H9 (cell line): ENCODE results near the gene KRTAP9-2. TPM values are rescaled to one million over a fixed set of nuclear protein-coding genes. Genes with fewer than 3 reads are reported as not detected.

Experiments
- DNase-seq: peaks from one replicate; pipeline ENCODE4 v3.0.0-alpha.2; 2017
- H2AFZ ChIP-seq: one replicate; pipeline ENCODE4 v1.6.1; 2013; ENCODE audit warnings: mild to moderate bottlenecking, low read length, control low read depth, moderate library complexity
- H2AK5ac ChIP-seq: 2 replicates; pipeline ENCODE4 v1.6.1; 2013; ENCODE audit warnings: low read length, control low read depth, mixed read lengths; ENCODE audit not compliant: insufficient read length
- H2BK120ac ChIP-seq: one replicate; pipeline ENCODE4 v1.6.1; 2013; ENCODE audit warnings: low read depth, mild to moderate bottlenecking, low read length, control low read depth, inconsistent platforms; ENCODE audit not compliant: poor library complexity, severe bottlenecking
- H2BK12ac ChIP-seq: 2 replicates; pipeline ENCODE4 v1.6.1; 2013; ENCODE audit warnings: low read length, control low read depth, mixed read lengths, low read depth; ENCODE audit not compliant: insufficient read length
- H2BK15ac ChIP-seq: 2 replicates; pipeline ENCODE4 v1.6.1; 2013; ENCODE audit warnings: low read depth, low read length, control low read depth
- H2BK20ac ChIP-seq: one replicate; pipeline ENCODE4 v1.6.1; 2013; ENCODE audit warnings: low read depth, mild to moderate bottlenecking, low read length, control low read depth, inconsistent platforms; ENCODE audit not compliant: poor library complexity, severe bottlenecking
- H2BK5ac ChIP-seq: 2 replicates; pipeline ENCODE4 v1.6.1; 2013; ENCODE audit warnings: low read length, control low read depth, mixed read lengths; ENCODE audit not compliant: insufficient read length
- H3K14ac ChIP-seq: 2 replicates; pipeline ENCODE4 v1.6.1; 2013; ENCODE audit warnings: low read length, control low read depth; ENCODE audit not compliant: insufficient read depth
- H3K18ac ChIP-seq: 2 replicates; pipeline ENCODE4 v1.6.1; 2013; ENCODE audit warnings: low read depth, mild to moderate bottlenecking, mixed read lengths, low read length, control low read depth; ENCODE audit not compliant: insufficient read length
- H3K23ac ChIP-seq: 2 replicates; pipeline ENCODE4 v1.6.1; 2013; ENCODE audit warnings: low read length, control low read depth, mixed read lengths, low read depth; ENCODE audit not compliant: insufficient read length
- H3K23me2 ChIP-seq: 2 replicates; pipeline ENCODE4 v1.6.1; 2013; ENCODE audit warnings: low read depth, mild to moderate bottlenecking, mixed read lengths, low read length, control low read depth; ENCODE audit not compliant: insufficient read length, poor library complexity, severe bottlenecking
- H3K27ac ChIP-seq: 2 replicates; pipeline ENCODE4 v1.5.1; 2013; ENCODE audit warnings: low read length, control low read depth, mixed read lengths, low read depth; ENCODE audit not compliant: insufficient read length
- H3K27me3 ChIP-seq: 2 replicates; pipeline ENCODE4 v1.6.1; 2013; ENCODE audit warnings: low read length, control low read depth, inconsistent platforms; ENCODE audit not compliant: insufficient read depth
- H3K4ac ChIP-seq: 2 replicates; pipeline ENCODE4 v1.6.1; 2013; ENCODE audit warnings: low read depth, mild to moderate bottlenecking, control low read depth, inconsistent platforms, low read length, moderate library complexity
- H3K4me1 ChIP-seq: 2 replicates; pipeline ENCODE4 v1.6.1; 2013; ENCODE audit warnings: low read length, control low read depth, inconsistent platforms; ENCODE audit not compliant: insufficient read depth
- H3K4me2 ChIP-seq: 2 replicates; pipeline ENCODE4 v1.6.1; 2013; ENCODE audit warnings: low read length, control low read depth, mixed read lengths; ENCODE audit not compliant: insufficient read length, insufficient read depth
- H3K56ac ChIP-seq: 2 replicates; pipeline ENCODE4 v1.6.1; 2013; ENCODE audit warnings: low read depth, mild to moderate bottlenecking, mixed read lengths, low read length, control low read depth; ENCODE audit not compliant: insufficient read length
- H3K79me1 ChIP-seq: 2 replicates; pipeline ENCODE4 v1.6.1; 2013; ENCODE audit warnings: low read depth, mild to moderate bottlenecking, moderate library complexity, low read length, control low read depth, inconsistent platforms; ENCODE audit not compliant: insufficient read depth, poor library complexity, severe bottlenecking
- H3K79me2 ChIP-seq: 2 replicates; pipeline ENCODE4 v1.6.1; 2013; ENCODE audit warnings: low read length, control low read depth, inconsistent platforms; ENCODE audit not compliant: insufficient read depth
- H3K9ac ChIP-seq: 2 replicates; pipeline ENCODE4 v1.6.1; 2013; ENCODE audit warnings: low read length, control low read depth, mixed read lengths; ENCODE audit not compliant: insufficient read length; ENCODE audit errors: extremely low read depth
- H3K9me3 ChIP-seq: one replicate; pipeline ENCODE4 v1.6.1; 2013; ENCODE audit warnings: low read depth, low read length, inconsistent platforms; ENCODE audit not compliant: control insufficient read depth
- H3T11ph ChIP-seq: one replicate; pipeline ENCODE4 v1.6.1; 2013; ENCODE audit warnings: mild to moderate bottlenecking, low read length, control low read depth, inconsistent platforms
- H4K20me1 ChIP-seq: one replicate; pipeline ENCODE4 v1.6.1; 2013; ENCODE audit not compliant: control insufficient read depth, insufficient read length, insufficient read depth
- H4K5ac ChIP-seq: 2 replicates; pipeline ENCODE4 v1.6.1; 2013; ENCODE audit warnings: low read depth, mild to moderate bottlenecking, mixed read lengths, low read length, control low read depth; ENCODE audit not compliant: insufficient read length
- H4K8ac ChIP-seq: replicated peaks from 2 replicates; pipeline ENCODE4 v1.6.1; 2013; ENCODE audit warnings: low read length, control low read depth, mixed read lengths, low read depth; ENCODE audit not compliant: insufficient read length
- H4K91ac ChIP-seq: 2 replicates; pipeline ENCODE4 v1.6.1; 2013; ENCODE audit warnings: low read depth, mild to moderate bottlenecking, moderate library complexity, mixed read lengths, low read length, control low read depth; ENCODE audit not compliant: insufficient read length
- H3K27ac Mint-ChIP-seq, 3 experiments: 2 replicates in 2 of 3; 3 replicates in 1 of 3; pipeline ENCODE4 v1.8.0; 2020 to 2021; ENCODE audit warnings: mixed read lengths in 3 of 3, mild to moderate bottlenecking in 1 of 3, moderate library complexity in 1 of 3
- H3K27me3 Mint-ChIP-seq: 2 replicates; pipeline ENCODE4 v1.8.0; 2021; ENCODE audit warnings: low read depth, mild to moderate bottlenecking, moderate library complexity, mixed read lengths
- H3K36me3 Mint-ChIP-seq, 3 experiments: 2 replicates in 2 of 3; 3 replicates in 1 of 3; pipeline ENCODE4 v1.8.0; 2020 to 2021; ENCODE audit warnings: low read depth in 3 of 3, mixed read lengths in 3 of 3; ENCODE audit not compliant: insufficient read depth in 1 of 3
- H3K4me1 Mint-ChIP-seq, 2 experiments: 2 replicates each; pipeline ENCODE4 v1.8.0; 2020; ENCODE audit warnings: mixed read lengths in 2 of 2
- H3K4me3 Mint-ChIP-seq, 2 experiments: 2 replicates in 1 of 2; 3 replicates in 1 of 2; pipeline ENCODE4 v1.8.0; 2020 to 2021; ENCODE audit warnings: mild to moderate bottlenecking in 2 of 2, mixed read lengths in 2 of 2, moderate library complexity in 1 of 2
- H3K9me3 Mint-ChIP-seq, 2 experiments: 2 replicates in 1 of 2; 3 replicates in 1 of 2; pipeline ENCODE4 v1.8.0; 2020; ENCODE audit warnings: mild to moderate bottlenecking in 2 of 2, mixed read lengths in 2 of 2, moderate library complexity in 1 of 2
- WGBS: extraction: QIAGEN DNeasy Blood & Tissue Kit; methylation state at CpG from one replicate; pipeline ENCODE4 v1.1.7; 2013; ENCODE audit warnings: missing lambda C conversion rate, low lambda C conversion rate, mixed read lengths; ENCODE audit not compliant: insufficient read length; ENCODE audit errors: extremely low coverage; 5-methylcytosine and 5-hydroxymethylcytosine counted together
- total RNA-seq: library from RNA; stranded (reverse); gene quantifications from 2 replicates; pipeline ENCODE4 v1.2.1, GENCODE V29; 2021
- TF ChIP-seq, protein P1 (sequence below): fragments of 200-600 bp; sonication (generic); conservative IDR thresholded peaks from 3 replicates; pipeline ENCODE4 v1.8.0; 2021; ENCODE audit warnings: antibody characterized with exemption, mild to moderate bottlenecking

KRTAP9-2 gene
- total RNA-seq, 1 experiment from 2014 or later, result not detected

DNA sequence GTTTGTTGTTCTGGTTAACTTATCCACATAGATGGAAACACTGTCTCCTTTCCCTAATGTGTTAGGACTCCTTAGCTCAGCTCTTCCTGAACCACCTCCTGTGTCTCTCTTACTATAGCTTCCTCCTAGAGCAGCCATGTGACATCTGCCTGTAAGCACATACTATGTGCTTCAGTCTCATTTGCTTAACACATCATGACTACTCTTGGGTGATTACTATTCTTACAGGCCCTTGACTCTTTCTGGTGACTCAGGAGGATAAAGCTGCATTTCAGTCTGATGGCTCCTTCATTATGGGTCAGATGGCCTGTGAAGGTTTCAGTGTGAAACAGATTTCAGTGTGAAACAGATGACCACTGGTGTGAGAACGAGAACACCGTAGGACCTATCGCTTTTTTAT, 48.1 kb upstream of the KRTAP9-2 start:
- no peak overlapping the region for H3K4me3 Mint-ChIP-seq
- H4K20me1 ChIP-seq, result no peaks in the 10 kb centered on the region
- TF ChIP-seq, protein P1, sequence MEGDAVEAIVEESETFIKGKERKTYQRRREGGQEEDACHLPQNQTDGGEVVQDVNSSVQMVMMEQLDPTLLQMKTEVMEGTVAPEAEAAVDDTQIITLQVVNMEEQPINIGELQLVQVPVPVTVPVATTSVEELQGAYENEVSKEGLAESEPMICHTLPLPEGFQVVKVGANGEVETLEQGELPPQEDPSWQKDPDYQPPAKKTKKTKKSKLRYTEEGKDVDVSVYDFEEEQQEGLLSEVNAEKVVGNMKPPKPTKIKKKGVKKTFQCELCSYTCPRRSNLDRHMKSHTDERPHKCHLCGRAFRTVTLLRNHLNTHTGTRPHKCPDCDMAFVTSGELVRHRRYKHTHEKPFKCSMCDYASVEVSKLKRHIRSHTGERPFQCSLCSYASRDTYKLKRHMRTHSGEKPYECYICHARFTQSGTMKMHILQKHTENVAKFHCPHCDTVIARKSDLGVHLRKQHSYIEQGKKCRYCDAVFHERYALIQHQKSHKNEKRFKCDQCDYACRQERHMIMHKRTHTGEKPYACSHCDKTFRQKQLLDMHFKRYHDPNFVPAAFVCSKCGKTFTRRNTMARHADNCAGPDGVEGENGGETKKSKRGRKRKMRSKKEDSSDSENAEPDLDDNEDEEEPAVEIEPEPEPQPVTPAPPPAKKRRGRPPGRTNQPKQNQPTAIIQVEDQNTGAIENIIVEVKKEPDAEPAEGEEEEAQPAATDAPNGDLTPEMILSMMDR, result no peak
- no peak for DNase-seq
- no peak overlapping the region for H4K91ac ChIP-seq
- H2AK5ac ChIP-seq, result no peak overlapping the region
- H3K27me3 ChIP-seq, result no peaks in the 10 kb centered on the region
- no peak overlapping the region for H3K27ac ChIP-seq
- H3K27ac Mint-ChIP-seq, result no peak overlapping the region
- no peaks in the 10 kb centered on the region; the same call in 1 of the 2 replicates for H3K27me3 Mint-ChIP-seq
- no peak overlapping the region for H3K4me2 ChIP-seq
- H3K9me3 ChIP-seq, result no peaks in the 10 kb centered on the region
- H3K23me2 ChIP-seq, result no peaks in the 10 kb centered on the region
- H3K56ac ChIP-seq, result no peak overlapping the region
- H4K5ac ChIP-seq, result no peak overlapping the region
- no peak overlapping the region for H2BK5ac ChIP-seq
- WGBS, result no CpG with 5 or more reads among the region's 3 CpGs
- H2BK15ac ChIP-seq, result no peak overlapping the region
- no peak overlapping the region for H2BK12ac ChIP-seq
- H2BK20ac ChIP-seq, result no peak overlapping the region
- H3K79me2 ChIP-seq, result no peaks in the 10 kb centered on the region
- H3K9ac ChIP-seq, result no peak overlapping the region
- H3K4me1 ChIP-seq, result no peaks in the 10 kb centered on the region
- H3K4me1 Mint-ChIP-seq, result 0 out of 4 replicates have a peak, but pooled peaks cover 0 to 3% of the 10 kb centered on the region in 2 experiments
- no peaks in the 10 kb centered on the region for H3K36me3 Mint-ChIP-seq
- no peak overlapping the region for H3K14ac ChIP-seq
- no peak overlapping the region for H4K8ac ChIP-seq
- no peak overlapping the region for H3K18ac ChIP-seq
- H3K23ac ChIP-seq, result no peak overlapping the region
- no peak overlapping the region for H2BK120ac ChIP-seq
- H3T11ph ChIP-seq, result no peak overlapping the region
- no peaks in the 10 kb centered on the region for H3K79me1 ChIP-seq
- H3K9me3 Mint-ChIP-seq, result no peaks in the 10 kb centered on the region; a peak in 2 of 5 replicates
- no peak overlapping the region for H3K4ac ChIP-seq
- no peak overlapping the region for H2AFZ ChIP-seq
